Stimulated activated CD4-positive, alpha-beta T cell treated with anti-CD3 and anti-CD28 coated beads, Interleukin-12 subunit alpha, Interleukin-12 subunit beta, amount 100 ng/mL, for 48 hours (primary cell): ENCODE data around the gene C3orf33.

Experiments used
- DNase-seq, 3 donors: peaks; one replicate each; pipeline ENCODE4 v3.0.0-alpha.2; 2020; ENCODE audit warnings: low read depth in 2 of 3, low spot score in 1 of 3

Gene C3orf33

DNA sequence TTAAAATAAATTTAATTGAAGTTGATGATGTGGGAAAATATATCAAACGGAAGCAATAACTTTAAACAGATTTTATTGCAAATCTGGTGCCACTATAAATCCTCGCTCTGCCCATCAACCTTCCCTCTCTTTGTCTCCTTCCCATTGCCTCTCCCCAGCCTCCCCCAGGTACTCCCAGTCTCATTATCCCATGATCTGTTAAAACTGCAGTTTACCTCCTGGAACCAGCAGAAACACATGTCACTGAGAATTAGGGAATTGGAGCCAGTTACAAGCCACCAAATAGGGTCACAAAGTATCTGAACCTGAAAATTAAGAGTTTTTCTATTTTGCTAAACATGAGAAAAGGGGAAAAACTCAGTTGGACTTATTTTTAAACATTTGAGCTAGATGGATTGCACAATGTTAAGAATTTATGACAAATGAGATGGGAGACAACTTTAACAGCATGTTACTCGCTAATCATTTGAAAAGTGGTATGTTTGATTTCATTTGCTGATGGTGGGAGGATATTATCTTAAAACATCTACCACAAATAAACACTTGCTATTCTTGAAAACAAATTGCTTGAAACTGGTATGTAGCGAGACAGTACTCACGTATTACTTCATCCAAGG lies 63.6 kb downstream of the C3orf33 start:
- DNase-seq, result no peak

DNA sequence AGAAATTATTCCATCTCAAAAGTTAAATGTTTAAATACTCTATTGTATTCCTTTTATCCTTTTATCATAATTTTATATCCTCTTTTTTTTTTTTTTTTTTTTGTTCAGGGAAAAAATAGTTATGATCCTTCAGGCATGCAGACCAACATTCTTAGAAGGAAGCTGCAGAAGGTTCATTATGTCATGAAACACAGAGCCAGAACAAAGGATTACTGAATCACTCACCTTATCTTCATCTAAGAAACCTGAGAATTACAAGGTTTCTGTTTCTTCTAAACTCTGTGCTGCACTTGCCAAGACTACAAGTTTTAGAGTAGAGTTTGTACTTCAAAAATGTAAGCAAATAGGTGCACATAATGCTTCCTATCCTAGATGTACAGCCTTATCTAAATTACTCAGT lies 64.5 kb downstream of the C3orf33 start:
- DNase-seq, result no peak

DNA sequence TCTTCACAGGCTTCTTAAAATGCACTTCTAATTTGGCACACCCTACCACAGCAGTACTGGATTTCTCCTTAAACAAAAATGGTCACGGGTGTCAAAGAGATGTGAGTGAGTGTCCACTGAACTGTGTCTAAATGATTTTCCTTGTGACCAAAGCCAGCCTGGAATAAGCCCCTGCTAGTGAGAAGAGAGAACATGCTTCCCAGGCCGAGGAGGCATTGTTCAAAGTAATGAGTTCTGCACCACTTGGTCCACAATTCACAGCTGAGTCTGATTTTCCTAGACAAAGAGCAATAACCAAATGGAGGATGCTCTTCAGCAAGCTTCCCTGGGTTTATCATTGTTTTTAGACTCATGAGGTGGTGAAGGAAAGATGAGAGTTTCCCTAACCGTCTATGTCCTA lies 65.0 kb downstream of the C3orf33 start:
- DNase-seq, result no peak

DNA sequence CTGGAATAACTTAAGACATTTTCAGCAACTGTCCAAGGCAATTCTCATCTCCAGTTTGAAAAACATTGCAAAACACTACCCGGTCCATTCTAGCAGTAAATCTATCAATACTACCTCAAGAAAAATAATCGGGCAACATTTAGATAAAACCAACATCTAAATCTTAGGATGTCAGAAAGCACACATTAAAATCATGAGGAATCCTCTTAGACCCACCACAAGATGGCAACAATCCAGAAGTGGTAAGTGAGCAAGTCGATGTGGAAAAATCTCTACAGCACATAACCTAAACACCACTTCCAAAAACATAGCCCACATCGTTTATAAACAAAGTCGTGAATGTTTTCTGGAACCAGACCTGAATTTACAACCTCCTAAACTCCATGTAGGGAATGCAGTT lies 66.9 kb downstream of the C3orf33 start:
- no peak for DNase-seq

DNA sequence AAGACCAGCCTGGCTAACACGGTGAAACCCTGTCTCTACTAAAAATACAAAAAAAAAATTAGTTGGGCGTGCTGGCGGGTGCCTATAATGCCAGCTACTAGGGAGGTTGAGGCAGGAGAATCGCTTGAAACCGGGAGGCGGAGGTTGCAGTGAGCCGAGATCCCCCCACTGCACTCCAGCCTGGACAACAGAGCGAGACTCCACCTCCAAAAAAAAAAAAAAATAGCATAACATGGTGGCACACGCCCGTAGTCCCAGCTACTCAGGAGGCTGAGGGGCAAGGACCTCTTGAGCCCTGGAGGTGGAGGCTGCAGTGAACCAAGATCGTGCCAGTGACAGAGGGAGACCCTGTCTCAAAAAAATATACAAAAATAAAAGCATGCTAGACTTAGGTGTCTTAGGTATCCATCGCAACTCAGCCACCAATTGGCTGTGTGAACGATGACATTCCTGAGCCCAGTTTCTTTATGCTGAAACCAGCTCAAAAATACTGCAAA lies 67.5 kb downstream of the C3orf33 start:
- DNase-seq, result no peak

DNA sequence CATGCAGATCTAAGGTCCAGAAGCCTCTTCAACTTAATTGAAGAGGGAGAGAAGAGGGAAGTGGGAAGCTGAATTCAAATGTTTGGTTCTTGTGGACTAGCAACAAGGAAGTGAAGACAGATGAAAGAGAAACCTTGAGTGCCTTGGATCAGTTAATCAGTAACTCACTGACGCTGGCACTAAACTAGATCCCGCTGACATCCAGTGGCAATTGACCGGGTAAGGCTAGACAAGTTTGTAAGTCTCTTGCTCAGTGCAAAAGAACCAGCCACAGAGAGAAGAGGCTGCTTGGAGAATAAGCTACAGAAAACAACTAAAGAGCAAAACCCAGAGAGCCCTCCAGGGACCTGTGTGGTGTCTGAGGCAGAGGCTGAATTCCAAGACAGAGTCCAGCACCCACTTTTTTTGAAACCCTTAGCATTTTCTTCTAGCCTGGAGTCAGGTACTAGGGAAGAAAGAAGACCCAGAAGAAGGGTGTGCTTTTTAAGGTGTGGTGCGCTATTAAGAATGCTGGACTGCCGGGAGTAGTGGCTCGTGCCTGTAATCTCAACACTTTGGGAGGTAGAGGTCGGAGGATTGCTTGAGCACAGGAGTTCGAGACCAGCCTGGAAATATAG lies 68.1 kb downstream of the C3orf33 start:
- no peak for DNase-seq

DNA sequence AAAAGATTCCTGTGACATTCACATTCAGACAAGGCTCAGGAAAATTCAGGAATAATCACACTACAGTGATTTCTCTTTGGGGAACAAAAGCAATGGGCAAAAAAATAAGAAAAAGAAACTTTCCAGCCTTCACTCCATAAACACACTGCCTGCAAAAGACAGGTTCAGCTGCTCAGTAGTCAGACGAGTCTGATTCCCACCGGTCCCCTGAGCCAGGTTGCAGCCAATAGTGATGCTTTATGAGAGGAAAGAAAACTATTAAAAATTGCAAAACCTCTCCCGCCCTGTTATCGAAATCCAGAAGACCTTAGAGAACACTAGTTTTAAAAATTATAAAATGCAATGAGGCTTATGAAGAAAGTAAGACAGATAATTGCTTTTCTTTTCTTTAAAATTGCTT lies 69.7 kb downstream of the C3orf33 start:
- no peak for DNase-seq

DNA sequence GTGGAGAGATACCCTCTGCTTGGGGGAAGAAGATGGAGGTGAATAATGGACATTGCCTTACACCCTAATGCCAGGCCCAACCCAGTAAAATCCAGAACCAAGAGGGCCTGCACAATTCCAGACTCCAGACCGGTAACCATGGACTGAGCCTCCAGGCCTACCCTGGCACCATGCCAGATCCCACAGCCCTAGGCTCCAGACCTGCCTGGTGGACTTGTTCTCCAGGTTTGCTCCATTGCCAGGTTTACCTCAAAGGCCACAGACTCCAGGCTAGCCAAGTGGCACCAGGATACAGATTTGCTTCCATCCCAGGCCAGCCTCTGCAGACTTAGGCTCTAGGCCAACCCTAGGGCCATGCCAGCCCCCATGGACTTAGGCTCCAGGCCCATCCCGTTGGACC lies 75.2 kb downstream of the C3orf33 start:
- no peak for DNase-seq

DNA sequence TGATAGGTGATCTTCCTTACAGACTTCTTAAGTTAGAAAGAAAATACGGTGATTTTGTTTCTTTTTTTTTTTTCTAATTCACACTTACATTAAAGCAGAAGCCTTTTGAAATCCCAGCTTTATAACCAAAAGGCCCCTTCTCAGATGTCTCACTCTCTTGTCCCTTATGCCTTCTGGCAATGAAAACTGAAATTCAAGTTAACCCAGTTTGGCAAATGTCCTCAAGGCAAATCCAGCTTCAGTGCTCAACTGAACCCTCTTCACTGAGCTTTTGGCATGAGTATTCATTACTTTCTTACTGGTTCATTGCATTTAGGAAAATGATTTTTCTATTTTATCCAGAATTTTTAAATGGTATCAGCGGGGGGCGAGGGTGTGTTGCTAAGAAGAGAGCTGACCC lies 78.2 kb downstream of the C3orf33 start:
- DNase-seq, result no peak

DNA sequence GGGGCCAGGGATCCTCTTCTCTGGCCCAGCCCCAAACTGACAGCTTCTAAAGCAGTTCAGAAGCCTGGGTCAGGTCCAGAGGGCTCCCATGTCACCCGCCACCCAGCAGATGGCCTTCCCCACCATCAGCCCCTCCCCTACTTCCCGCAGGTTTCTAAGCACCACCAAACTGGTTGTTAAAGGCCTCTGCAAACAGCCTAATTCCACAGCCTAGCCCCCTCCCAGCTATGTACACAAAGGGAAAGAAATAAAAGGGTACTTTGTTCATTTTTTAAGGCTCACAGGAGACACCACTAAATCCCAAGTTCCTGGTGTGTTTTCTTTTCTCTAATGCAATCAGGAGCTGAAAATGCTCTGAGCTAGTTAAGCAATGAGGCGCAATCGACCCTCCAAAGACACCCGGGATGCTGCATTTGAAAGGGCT lies 91.8 kb downstream of the C3orf33 start:
- no peak for DNase-seq
